T-helper 1 cell treated with Interleukin-12 subunit alpha and Interleukin-12 subunit beta and Interleukin-4 antibody, amounts not matched to agents 30 μg/mL and 1 μg/mL, for 36 hours (primary cell): ENCODE data around the gene DIP2B.

ENCODE experiments used
- H3K27ac Mint-ChIP-seq: one replicate; pipeline ENCODE4 v1.8.0; 2021; ENCODE audit warnings: mild to moderate bottlenecking, mixed read lengths
- H3K27me3 Mint-ChIP-seq: one replicate; pipeline ENCODE4 v1.8.0; 2021; ENCODE audit warnings: low read depth, mixed read lengths
- H3K36me3 Mint-ChIP-seq: one replicate; pipeline ENCODE4 v1.8.0; 2021; ENCODE audit warnings: low read depth, mixed read lengths
- H3K4me1 Mint-ChIP-seq: one replicate; pipeline ENCODE4 v1.8.0; 2021; ENCODE audit warnings: low read depth, mixed read lengths
- H3K4me3 Mint-ChIP-seq: one replicate; pipeline ENCODE4 v1.8.0; 2021; ENCODE audit warnings: mild to moderate bottlenecking, moderate library complexity, mixed read lengths
- H3K9me3 Mint-ChIP-seq: one replicate; pipeline ENCODE4 v1.8.0; 2021; ENCODE audit warnings: mixed read lengths

The DIP2B gene

GRCh38 chr12:50633955-50634354, 129.2 kb downstream of the DIP2B start:
- Mint-ChIP-seq H3K27me3 (no peaks in the 10 kb centered on the region), H3K27ac (no peak overlapping the region)

GRCh38 chr12:50634379-50634778, 129.6 kb downstream of the DIP2B start:
- Mint-ChIP-seq H3K9me3 (no peaks in the 10 kb centered on the region), H3K27ac (no peak overlapping the region), H3K4me3 (no peak overlapping the region), H3K27me3 (no peaks in the 10 kb centered on the region), H3K4me1 (peaks cover 19% of the 10 kb centered on the region), H3K36me3 (peaks cover 12% of the 10 kb centered on the region)

More at GRCh38 chr12:50633955-50634354, 129.2 kb downstream of the DIP2B start:
- Mint-ChIP-seq H3K36me3 (peaks cover 15% of the 10 kb centered on the region), H3K4me3 (no peak overlapping the region), H3K4me1 (peaks cover 17% of the 10 kb centered on the region), H3K9me3 (no peaks in the 10 kb centered on the region)

- Mint-ChIP-seq H3K9me3 (no peaks in the 10 kb centered on the region), H3K27ac (no peak overlapping the region), H3K4me3 (no peak overlapping the region)
These were observed 130.6 kb downstream of the DIP2B start for GRCh38 chr12:50635364-50635763.

GRCh38 chr12:50635857-50636256, 131.1 kb downstream of the DIP2B start:
- H3K27ac Mint-ChIP-seq, result no peak overlapping the region
- peaks cover 5% of the 10 kb centered on the region for H3K36me3 Mint-ChIP-seq

More at GRCh38 chr12:50635364-50635763, 130.6 kb downstream of the DIP2B start:
- Mint-ChIP-seq H3K27me3 (no peaks in the 10 kb centered on the region), H3K4me1 (peaks cover 22% of the 10 kb centered on the region), H3K36me3 (peaks cover 7% of the 10 kb centered on the region)

GRCh38 chr12:50636505-50636904, 131.7 kb downstream of the DIP2B start:
- Mint-ChIP-seq H3K9me3 (no peaks in the 10 kb centered on the region), H3K27me3 (no peaks in the 10 kb centered on the region), H3K27ac (no peak overlapping the region), H3K4me1 (peaks cover 22% of the 10 kb centered on the region), H3K36me3 (peaks cover 5% of the 10 kb centered on the region), H3K4me3 (no peak overlapping the region)

More at GRCh38 chr12:50635857-50636256, 131.1 kb downstream of the DIP2B start:
- Mint-ChIP-seq H3K9me3 (no peaks in the 10 kb centered on the region), H3K4me1 (peaks cover 22% of the 10 kb centered on the region), H3K27me3 (no peaks in the 10 kb centered on the region), H3K4me3 (no peak overlapping the region)

GRCh38 chr12:50637870-50638481, 133.2 kb downstream of the DIP2B start:
- Mint-ChIP-seq H3K4me3 (no peak overlapping the region), H3K27ac (no peak overlapping the region), H3K4me1 (peaks cover 22% of the 10 kb centered on the region), H3K36me3 (peaks cover 11% of the 10 kb centered on the region), H3K9me3 (no peaks in the 10 kb centered on the region), H3K27me3 (no peaks in the 10 kb centered on the region)

GRCh38 chr12:50638482-50638880, 133.7 kb downstream of the DIP2B start:
- Mint-ChIP-seq H3K27me3 (no peaks in the 10 kb centered on the region), H3K4me3 (no peak overlapping the region), H3K4me1 (peaks cover 22% of the 10 kb centered on the region), H3K27ac (no peak overlapping the region), H3K36me3 (peaks cover 9% of the 10 kb centered on the region), H3K9me3 (no peaks in the 10 kb centered on the region)

GRCh38 chr12:50639721-50640120, 134.9 kb downstream of the DIP2B start:
- Mint-ChIP-seq H3K27me3 (no peaks in the 10 kb centered on the region), H3K4me3 (no peak overlapping the region), H3K36me3 (peaks cover 10% of the 10 kb centered on the region), H3K4me1 (peaks cover 22% of the 10 kb centered on the region), H3K27ac (no peak overlapping the region), H3K9me3 (no peaks in the 10 kb centered on the region)

GRCh38 chr12:50640321-50640939, 135.6 kb downstream of the DIP2B start:
- Mint-ChIP-seq H3K4me1 (peaks cover 18% of the 10 kb centered on the region), H3K9me3 (no peaks in the 10 kb centered on the region), H3K4me3 (no peak overlapping the region), H3K27ac (no peak overlapping the region), H3K36me3 (peaks cover 10% of the 10 kb centered on the region), H3K27me3 (no peaks in the 10 kb centered on the region)

GRCh38 chr12:50641566-50641965, 136.8 kb downstream of the DIP2B start:
- H3K4me3 Mint-ChIP-seq, result no peak overlapping the region
- H3K27me3 Mint-ChIP-seq, result no peaks in the 10 kb centered on the region
- peaks cover 15% of the 10 kb centered on the region for H3K4me1 Mint-ChIP-seq
- peaks cover 10% of the 10 kb centered on the region for H3K36me3 Mint-ChIP-seq
- no peaks in the 10 kb centered on the region for H3K9me3 Mint-ChIP-seq
- H3K27ac Mint-ChIP-seq, result no peak overlapping the region

GRCh38 chr12:50642035-50642451, 137.3 kb downstream of the DIP2B start:
- no peaks in the 10 kb centered on the region for H3K27me3 Mint-ChIP-seq
- peaks cover 13% of the 10 kb centered on the region for H3K4me1 Mint-ChIP-seq
- no peak overlapping the region for H3K27ac Mint-ChIP-seq
- H3K4me3 Mint-ChIP-seq, result no peak overlapping the region
- peaks cover 10% of the 10 kb centered on the region for H3K36me3 Mint-ChIP-seq
- H3K9me3 Mint-ChIP-seq, result no peaks in the 10 kb centered on the region

GRCh38 chr12:50642761-50643160, 138.0 kb downstream of the DIP2B start:
- Mint-ChIP-seq H3K27ac (no peak overlapping the region), H3K27me3 (no peaks in the 10 kb centered on the region), H3K4me1 (peaks cover 6% of the 10 kb centered on the region), H3K36me3 (peaks cover 10% of the 10 kb centered on the region), H3K9me3 (no peaks in the 10 kb centered on the region), H3K4me3 (no peak overlapping the region)

GRCh38 chr12:50647031-50647430, 142.2 kb downstream of the DIP2B start:
- Mint-ChIP-seq H3K36me3 (peaks cover 6% of the 10 kb centered on the region), H3K27ac (no peak overlapping the region), H3K4me1 (peaks cover 7% of the 10 kb centered on the region), H3K4me3 (no peak overlapping the region), H3K9me3 (no peaks in the 10 kb centered on the region), H3K27me3 (no peaks in the 10 kb centered on the region)

- Mint-ChIP-seq H3K27me3 (no peaks in the 10 kb centered on the region), H3K36me3 (peaks cover 3% of the 10 kb centered on the region), H3K9me3 (no peaks in the 10 kb centered on the region), H3K4me3 (no peak overlapping the region), H3K27ac (no peak overlapping the region), H3K4me1 (peaks cover 7% of the 10 kb centered on the region)
These were observed 142.7 kb downstream of the DIP2B start for GRCh38 chr12:50647479-50647878.

GRCh38 chr12:50650285-50650684, 145.5 kb downstream of the DIP2B start:
- H3K27me3 Mint-ChIP-seq, result no peaks in the 10 kb centered on the region
- peaks cover 1% of the 10 kb centered on the region for H3K36me3 Mint-ChIP-seq
- H3K4me1 Mint-ChIP-seq, result peaks cover 10% of the 10 kb centered on the region
- no peak overlapping the region for H3K27ac Mint-ChIP-seq
- H3K4me3 Mint-ChIP-seq, result no peak overlapping the region
- H3K9me3 Mint-ChIP-seq, result no peaks in the 10 kb centered on the region
